Fibroblast of skin of left biceps (primary cell): Measurements from ENCODE around the gene DPP10.
"Not testable (repeated sequence)": the region's sequence is repeated elsewhere in the genome, so short reads cannot be mapped to it uniquely, and the experiment has no call there.

Experiments used
- DNase-seq, 2 experiments: peaks; one replicate each; pipeline ENCODE4 v3.0.0-alpha.2; 2013; ENCODE audit warnings: low read depth in 2 of 2

DPP10 gene

DNA sequence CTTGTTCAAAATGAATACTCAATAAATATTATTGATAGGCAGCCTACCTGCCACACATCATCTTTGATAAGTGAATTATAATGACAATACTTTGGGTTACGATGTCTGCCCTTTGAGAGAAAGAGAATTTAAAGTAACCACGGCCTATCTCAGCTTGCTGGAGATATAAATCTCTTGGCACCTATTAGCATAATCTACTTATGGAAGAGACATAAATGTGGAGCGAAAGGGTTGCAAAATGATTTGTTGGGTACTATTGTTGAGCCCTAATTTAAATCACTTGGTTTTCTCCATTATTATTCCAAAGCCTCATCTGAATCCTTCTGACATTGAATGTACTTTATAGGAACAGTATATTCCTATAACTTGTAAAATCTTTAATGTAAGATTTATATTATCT, 520.1 kb downstream of the DPP10 start:
- no peak for DNase-seq

DNA sequence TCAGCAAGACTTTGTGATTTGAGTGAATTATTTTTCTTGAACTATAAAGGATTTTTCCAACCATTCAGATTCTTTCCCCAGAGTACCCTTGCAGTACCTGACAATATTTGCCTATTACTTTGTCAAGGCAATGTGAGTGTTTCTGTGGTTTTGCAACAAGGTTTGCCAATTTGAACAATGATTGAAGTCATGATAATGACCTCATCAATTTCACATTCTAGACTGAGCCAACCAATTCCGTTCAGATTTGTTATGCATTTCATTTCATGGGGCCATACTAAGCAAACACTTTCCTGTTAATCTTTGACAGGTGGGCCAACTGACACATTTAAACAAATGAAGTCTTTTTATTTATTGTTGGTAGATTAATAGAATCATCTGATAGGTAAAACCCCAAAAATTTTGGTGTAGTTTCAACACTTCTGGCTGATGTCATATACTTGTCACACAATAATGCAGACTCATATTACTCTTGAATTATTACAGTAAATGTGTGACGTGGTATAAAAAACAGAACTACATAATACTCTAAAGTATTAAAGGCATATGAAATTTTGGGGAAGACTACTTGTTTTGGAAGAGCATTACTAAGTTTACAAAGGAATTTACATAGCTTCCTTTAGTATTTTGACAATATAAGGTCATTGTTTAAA, 526.4 kb downstream of the DPP10 start:
- no peak for DNase-seq

- DNase-seq: not testable (repeated sequence)
Observed at GRCh38 chr2:115004321-115004720, 561.9 kb downstream of the DPP10 start.

GRCh38 chr2:115011721-115012120, 569.3 kb downstream of the DPP10 start:
- DNase-seq: no peak

DNA sequence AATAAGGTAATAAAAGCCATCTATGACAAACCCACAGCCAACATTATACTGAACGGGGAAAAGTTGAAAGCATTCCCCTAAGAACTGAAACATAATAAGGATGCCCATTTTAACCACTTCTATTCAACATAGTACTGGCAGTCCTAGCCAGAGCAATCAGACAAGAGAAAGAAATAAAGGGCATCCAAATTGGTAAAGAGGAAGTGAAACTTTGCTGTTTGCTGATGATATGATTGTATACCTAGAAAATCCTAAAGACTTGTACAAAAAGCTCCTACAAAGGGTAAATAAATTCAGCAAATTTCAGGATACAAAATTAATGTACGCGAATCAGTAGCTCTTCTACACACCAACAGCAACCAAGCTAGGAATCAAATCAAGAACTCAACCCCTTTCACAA, 579.6 kb downstream of the DPP10 start:
- DNase-seq: not testable (repeated sequence)

- DNase-seq: no peak
Observed at GRCh38 chr2:115034801-115035200, 592.4 kb downstream of the DPP10 start.

GRCh38 chr2:115036818-115037217, 594.4 kb downstream of the DPP10 start:
- DNase-seq: no peak

- no peak for DNase-seq
Observed at GRCh38 chr2:115057473-115057872, 615.0 kb downstream of the DPP10 start.

DNA sequence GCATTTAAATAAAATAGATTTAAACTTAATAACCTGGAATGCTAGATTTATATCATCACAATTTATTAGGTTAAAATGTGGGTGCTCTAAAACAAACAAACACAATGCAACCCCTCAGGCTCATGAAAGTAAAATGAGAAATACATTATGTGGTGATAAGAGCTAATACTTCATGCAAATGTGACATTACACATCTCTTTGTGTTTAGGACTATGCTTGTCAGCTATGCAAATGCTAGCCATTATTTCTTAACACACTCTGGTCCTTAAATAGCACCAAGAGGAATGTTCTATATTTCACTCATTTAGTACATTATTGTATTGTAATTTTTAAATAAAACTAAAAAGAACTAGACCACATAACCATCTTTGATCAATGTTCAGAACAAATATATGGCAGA, 627.6 kb downstream of the DPP10 start:
- DNase-seq: no peak

- no peak for DNase-seq
Observed at GRCh38 chr2:115071534-115071933, 629.1 kb downstream of the DPP10 start.

DNA sequence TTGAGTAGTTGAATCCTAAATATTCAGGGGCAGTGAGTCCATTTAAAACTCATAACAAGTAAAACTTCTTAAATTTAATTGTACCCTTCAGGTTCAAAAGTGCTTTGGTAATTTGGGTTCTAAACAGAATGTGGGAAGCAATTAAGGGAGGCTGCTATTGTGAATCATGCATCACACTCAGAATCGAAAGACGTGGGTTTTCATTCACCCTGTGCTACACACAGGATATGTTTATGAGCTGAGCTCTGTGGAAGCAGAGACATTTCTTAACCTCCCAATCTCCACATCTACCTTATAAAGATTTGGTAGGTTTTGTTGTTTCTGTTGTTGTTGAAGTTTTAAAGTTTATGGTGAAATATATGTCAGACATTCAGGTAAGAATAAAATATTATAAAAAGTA, 633.4 kb downstream of the DPP10 start:
- no peak for DNase-seq

GRCh38 chr2:115077626-115078025, 635.2 kb downstream of the DPP10 start:
- no peak for DNase-seq

DNA sequence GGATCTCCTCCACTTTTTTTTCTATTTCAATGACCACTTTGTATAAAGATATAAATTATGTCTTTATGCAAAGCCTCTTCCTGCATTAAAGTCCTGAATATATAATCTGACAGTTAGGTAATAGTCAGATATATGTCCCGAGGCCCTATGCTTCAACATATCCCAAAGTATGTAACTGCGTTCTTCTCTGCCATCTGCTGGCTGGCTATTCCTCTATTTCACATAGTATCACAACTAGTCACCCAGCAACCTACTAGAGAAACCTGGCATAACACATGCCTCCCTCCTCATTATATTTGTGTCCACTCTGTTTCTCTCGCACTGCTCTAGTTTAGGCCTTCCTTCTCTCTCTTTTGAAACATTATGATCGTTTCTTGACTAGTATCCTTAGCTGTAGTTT, 640.8 kb downstream of the DPP10 start:
- DNase-seq: no peak

DNA sequence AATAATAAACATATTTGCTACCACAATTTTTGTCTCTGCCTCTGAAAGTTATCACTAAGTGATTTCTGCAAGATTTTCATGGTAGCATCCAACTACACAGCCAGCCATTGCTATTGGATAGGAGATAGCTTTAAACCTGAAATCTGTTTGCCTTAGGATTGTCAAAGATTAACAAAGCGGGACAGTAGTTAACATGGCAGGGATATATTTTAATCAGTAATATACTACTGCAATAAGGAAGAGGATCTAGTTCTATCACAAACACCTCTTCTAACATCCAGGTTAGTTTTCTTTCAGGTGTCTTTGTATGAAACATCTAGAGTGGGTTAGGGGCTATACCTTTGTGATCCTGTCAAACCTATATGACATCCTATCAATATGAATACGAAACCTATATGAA, 641.3 kb downstream of the DPP10 start:
- no peak for DNase-seq

DNA sequence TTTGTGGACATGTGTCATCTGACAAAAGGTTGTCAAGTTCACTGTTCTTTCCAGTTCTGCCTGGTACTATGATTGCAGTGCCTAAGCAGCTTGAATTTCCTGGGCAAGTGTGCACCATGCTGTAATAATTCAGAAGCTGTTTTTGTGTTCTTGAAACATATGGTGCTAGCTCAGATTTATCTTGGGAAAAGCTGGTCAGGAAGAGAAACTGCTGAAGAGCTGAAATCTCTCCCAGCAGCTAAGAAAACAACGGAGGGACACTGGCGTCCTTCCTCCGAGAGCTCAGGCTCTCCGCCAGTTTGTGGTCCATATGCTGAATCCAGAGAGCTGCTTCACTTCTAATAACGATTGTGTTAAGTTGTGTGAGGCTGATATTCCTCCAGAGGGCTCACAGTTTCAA, 642.0 kb downstream of the DPP10 start:
- DNase-seq: no peak

DNA sequence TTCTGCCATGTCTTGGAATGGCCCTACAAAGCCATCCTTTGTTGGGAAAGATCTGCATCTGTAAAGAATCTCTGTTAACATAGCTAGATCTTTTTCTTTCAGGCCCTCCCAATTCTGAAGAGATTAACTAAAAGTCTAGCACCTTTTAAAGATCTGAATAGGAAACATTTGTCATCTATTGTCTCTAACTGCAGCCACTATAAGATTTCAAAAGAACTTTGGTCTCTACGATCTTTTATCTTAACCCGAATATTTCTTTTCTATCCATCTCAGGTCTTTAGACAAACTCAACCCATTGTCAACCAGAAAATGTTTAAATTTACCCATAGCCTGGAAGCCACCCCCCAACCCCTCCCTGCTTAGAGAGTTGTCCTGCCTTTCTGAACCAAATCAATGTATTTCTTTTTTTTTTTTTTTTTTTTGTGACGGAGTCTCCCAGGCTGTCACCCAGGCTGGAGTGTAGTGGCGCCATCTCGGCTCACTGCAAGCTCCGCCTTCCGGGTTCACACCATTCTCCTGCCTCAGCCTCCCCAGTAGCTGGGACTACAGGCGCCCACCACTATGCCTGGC, 643.7 kb downstream of the DPP10 start:
- not testable (repeated sequence) for DNase-seq

GRCh38 chr2:115094441-115094840, 652.0 kb downstream of the DPP10 start:
- DNase-seq: no peak

GRCh38 chr2:115105966-115106365, 663.5 kb downstream of the DPP10 start:
- no peak for DNase-seq

DNA sequence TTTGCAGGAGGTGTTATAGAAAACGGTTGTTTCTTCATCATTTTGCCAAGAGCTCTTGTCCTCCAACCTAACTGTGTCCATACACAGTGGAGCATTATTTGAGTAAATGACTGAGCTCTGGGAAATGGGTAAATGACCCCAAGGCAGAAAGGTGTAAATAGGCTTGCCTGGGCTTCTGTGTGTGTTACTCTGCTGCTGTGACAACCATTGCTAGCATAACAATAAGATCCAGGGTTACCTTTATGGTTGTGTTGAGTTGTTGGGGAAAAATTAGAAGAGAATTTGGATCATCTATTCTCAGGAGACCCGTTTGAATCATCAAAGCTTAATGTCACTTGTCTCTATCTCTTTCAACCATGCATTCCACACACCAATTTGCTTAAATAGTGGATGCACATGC, 672.7 kb downstream of the DPP10 start:
- DNase-seq: no peak

GRCh38 chr2:115118306-115118705, 675.9 kb downstream of the DPP10 start:
- no peak for DNase-seq

DNA sequence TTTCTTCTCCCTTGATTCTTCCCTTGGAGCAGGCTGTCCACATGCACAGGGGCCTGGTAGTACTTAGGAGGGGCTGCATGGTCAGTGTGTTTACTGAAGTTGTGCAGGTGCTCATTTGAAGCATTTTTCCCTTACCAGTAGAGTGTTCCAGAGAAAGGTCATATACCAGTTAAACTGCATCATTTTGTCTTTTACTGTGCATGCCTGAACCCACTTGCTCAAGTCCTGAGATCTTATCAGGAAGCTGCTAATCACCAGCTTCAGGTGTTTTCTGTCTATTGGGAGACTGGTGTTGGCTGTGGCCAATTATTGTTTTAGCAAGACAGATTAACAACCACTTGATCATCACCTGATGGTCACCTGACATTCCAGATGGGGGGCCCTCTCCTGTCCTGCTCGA, 676.6 kb downstream of the DPP10 start:
- DNase-seq: no peak

DNA sequence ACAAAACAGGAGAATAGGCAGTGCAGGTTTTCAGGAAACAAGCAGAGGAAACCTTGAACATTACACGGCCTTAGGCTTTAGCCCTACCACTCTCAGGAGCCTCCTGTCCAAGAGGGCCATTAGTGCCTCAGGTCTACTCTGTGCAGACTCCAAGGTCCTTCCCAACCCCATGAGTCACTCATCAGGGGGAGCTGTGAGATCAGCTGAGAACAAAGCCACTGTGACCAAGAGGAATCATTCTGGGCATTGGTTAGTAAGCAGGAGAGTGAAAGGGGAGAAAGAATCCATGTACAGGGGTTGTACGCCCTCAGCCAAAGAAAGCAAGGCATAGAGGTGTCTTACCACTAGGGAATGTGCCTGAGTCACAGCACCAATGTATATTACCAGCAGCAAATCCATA, 680.3 kb downstream of the DPP10 start:
- no peak for DNase-seq

GRCh38 chr2:115124817-115125216, 682.4 kb downstream of the DPP10 start:
- no peak for DNase-seq

DNA sequence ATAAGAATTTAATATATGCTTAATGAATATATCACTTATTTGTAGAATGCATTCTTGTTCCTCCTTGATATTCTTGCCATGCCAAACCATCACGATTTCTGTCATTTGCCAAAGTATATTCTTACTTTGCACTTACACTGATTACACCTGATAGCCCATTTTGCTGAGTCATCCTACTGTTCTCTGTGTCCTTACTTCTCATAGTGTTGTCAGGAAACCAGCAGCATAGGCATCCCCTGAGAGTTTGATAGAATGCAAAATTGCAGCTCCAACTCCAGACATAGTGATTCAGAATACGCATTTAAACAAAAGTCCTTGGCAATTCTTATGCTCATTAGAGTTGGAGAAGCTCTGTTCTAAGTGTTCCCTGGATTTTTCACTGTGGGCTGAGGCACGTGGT, 687.1 kb downstream of the DPP10 start:
- DNase-seq: no peak
